Spleen (tissue), 11 donors: ENCODE measurements around the gene HPGD. TPM values are rescaled to one million over a fixed set of nuclear protein-coding genes. Genes with fewer than 3 reads are reported as not detected.

Experiments used
- DNase-seq: peaks from one replicate; pipeline ENCODE4 v3.0.0-alpha.2; 2020
- H3K27ac ChIP-seq, 8 donors: fragments of 200-600 bp; sonication (generic) in 7 of 8; 1 replicate in 4 of 8; 2 replicates in 4 of 8; pipeline versions ENCODE4 v1.5.0 to v1.8.0; 2016 to 2021; ENCODE audit warnings: inconsistent platforms in 4 of 8, mild to moderate bottlenecking in 4 of 8, moderate library complexity in 1 of 8
- H3K27me3 ChIP-seq, 7 donors: fragments of 200-600 bp; sonication (generic) in 6 of 7; replicated peaks in 1 of 7; 1 replicate in 4 of 7; 2 replicates in 3 of 7; pipeline versions ENCODE4 v1.5.0 to v1.8.0; 2016 to 2021; ENCODE audit warnings: inconsistent platforms in 3 of 7, mild to moderate bottlenecking in 1 of 7
- H3K36me3 ChIP-seq, 6 donors: fragments of 200-600 bp; sonication (generic) in 5 of 6; 1 replicate in 4 of 6; 2 replicates in 2 of 6; pipeline versions ENCODE4 v1.5.0 to v1.8.0; 2016 to 2021; ENCODE audit warnings: inconsistent platforms in 2 of 6
- H3K4me1 ChIP-seq, 6 donors: fragments of 200-600 bp; sonication (generic) in 5 of 6; 1 replicate in 3 of 6; 2 replicates in 3 of 6; pipeline versions ENCODE4 v1.5.0 to v1.8.0; 2016 to 2021; ENCODE audit warnings: inconsistent platforms in 3 of 6
- H3K4me3 ChIP-seq, 8 donors: fragments of 200-600 bp; sonication (generic) in 7 of 8; 1 replicate in 4 of 8; 2 replicates in 4 of 8; pipeline versions ENCODE4 v1.5.0 to v1.8.0; 2016 to 2021; ENCODE audit warnings: inconsistent platforms in 4 of 8, mild to moderate bottlenecking in 4 of 8, moderate library complexity in 2 of 8
- H3K9me3 ChIP-seq, 8 donors: fragments of 200-600 bp; sonication (generic) in 7 of 8; 1 replicate in 4 of 8; 2 replicates in 4 of 8; pipeline versions ENCODE4 v1.5.0 to v1.8.0; 2016 to 2021; ENCODE audit warnings: inconsistent platforms in 4 of 8
- POLR2A ChIP-seq, 3 donors: fragments of 450-650 bp; IDR thresholded peaks; one replicate each; pipeline ENCODE4 v1.5.1; 2017; ENCODE audit warnings: antibody characterized with exemption in 3 of 3, mild to moderate bottlenecking in 1 of 3
- POLR2AphosphoS5 ChIP-seq, 3 donors: sonication (generic); formaldehyde crosslinking; IDR thresholded peaks; one replicate each; pipeline ENCODE4 v1.5.1; 2017; ENCODE audit warnings: antibody characterized with exemption in 3 of 3
- WGBS, 5 donors: extraction: QIAGEN DNeasy Blood & Tissue Kit in 3 of 5; methylation state at CpG; one replicate each; pipeline versions ENCODE4 v1.1.5 to v1.1.7; 2013 to 2018; 5-methylcytosine and 5-hydroxymethylcytosine counted together
- intact Hi-C: fragments of 100-400 bp; cut with DNase I; formaldehyde crosslinking; loops from one replicate; pipeline ENCODE4 v1.15.0; 2023; ENCODE audit warnings: low total_unique reads
- polyA plus RNA-seq, 3 donors: library from polyadenylated mRNA; stranded (reverse); fragments of 200-250 nt; gene quantifications; one replicate each; pipeline ENCODE4 v1.2.1, GENCODE V29; 2013
- total RNA-seq, 7 donors: library from RNA; depleted of rRNA in 3 of 7; stranded (reverse); fragments of >200 nt in 3 of 7; fragmentation: NEBNext Ultra II Directional in 4 of 7; extraction: Animal tissue kit (Norgen Biotek cat#: 25700) in 4 of 7; gene quantifications; one replicate each; pipeline versions ENCODE4 v1.1.0 to v1.2.1, GENCODE V29; 2016 to 2021
- TF ChIP-seq, protein P1 (sequence below), 11 experiments: fragments of 200-600 bp in 7 of 11; fragments of 450-650 bp in 4 of 11; sonication (generic) in 4 of 11; IDR thresholded peaks in 8 of 11; conservative IDR thresholded peaks in 3 of 11; 1 replicate in 7 of 11; 2 replicates in 4 of 11; pipeline versions ENCODE4 v1.4.0 to v1.8.0; 2016 to 2021; ENCODE audit warnings: antibody characterized with exemption in 11 of 11, inconsistent platforms in 4 of 11, mild to moderate bottlenecking in 1 of 11
- donor health status: healthy with polysubstance abuse.
- donor health status: DM: no; HTN: no; CAD: no; lungs with moderate emphysema.
- donor health status: DM: no; HTN: no; CAD: no.
- donor health status: Bipolar disorder and iron deficiency.
- donor health status: healthy.
- donor health status: DM: no; HTN: no; CAD: no.
- donor health status: DM: yes; HTN: yes; CAD: no.

The HPGD gene
- total and polyA plus RNA-seq, 10 donors: 2.6 to 40.5 (median 12.3) TPM

DNA sequence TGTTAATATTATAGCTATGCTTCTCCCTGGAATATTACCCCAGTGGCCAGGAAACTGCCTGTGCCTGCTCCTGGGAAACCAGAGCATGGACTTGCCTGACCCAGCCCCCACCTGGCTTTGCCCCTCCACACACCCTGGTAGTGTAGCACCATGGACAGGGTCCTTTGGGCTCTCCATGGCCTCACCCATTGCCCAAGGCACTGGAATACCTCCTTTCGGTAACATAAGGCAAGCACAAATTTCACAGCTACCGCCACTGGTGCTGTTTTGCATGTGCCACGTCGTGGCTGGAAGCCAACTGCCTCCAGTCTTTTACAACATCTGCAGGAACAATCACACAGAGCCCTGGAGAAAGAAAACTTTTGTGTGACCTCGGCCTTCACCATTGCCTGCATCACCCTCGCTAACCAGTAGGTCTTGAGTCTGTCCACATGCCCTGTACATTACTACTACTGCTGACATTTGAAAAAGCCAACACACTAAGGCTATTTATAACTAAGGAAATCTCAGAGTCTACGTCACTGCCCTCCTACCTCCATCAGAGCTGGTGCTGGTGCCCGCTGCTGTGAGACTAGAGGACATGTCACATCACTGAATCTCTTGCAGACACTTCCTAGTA is 47.7 kb downstream of the HPGD start:
- Histone ChIP-seq H3K27ac (no peak overlapping the region), H3K36me3 (no peaks in the 10 kb centered on the region), H3K4me1 (no peaks in the 10 kb centered on the region), H3K9me3 (peaks cover 0 to 7% (median 0%) of the 10 kb centered on the region in 8 donors), H3K4me3 (no peak overlapping the region), H3K27me3 (no peaks in the 10 kb centered on the region)
- no peak for DNase-seq
- intact Hi-C loops: no loop called here
- TF ChIP-seq, protein P1, sequence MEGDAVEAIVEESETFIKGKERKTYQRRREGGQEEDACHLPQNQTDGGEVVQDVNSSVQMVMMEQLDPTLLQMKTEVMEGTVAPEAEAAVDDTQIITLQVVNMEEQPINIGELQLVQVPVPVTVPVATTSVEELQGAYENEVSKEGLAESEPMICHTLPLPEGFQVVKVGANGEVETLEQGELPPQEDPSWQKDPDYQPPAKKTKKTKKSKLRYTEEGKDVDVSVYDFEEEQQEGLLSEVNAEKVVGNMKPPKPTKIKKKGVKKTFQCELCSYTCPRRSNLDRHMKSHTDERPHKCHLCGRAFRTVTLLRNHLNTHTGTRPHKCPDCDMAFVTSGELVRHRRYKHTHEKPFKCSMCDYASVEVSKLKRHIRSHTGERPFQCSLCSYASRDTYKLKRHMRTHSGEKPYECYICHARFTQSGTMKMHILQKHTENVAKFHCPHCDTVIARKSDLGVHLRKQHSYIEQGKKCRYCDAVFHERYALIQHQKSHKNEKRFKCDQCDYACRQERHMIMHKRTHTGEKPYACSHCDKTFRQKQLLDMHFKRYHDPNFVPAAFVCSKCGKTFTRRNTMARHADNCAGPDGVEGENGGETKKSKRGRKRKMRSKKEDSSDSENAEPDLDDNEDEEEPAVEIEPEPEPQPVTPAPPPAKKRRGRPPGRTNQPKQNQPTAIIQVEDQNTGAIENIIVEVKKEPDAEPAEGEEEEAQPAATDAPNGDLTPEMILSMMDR (IDR thresholded peaks at IDR 0.05 in 8 of 11, conservative IDR thresholded peaks at IDR 0.05 in 3 of 11): no peak
- no peak for TF ChIP-seq POLR2AphosphoS5 (IDR thresholded peaks at IDR 0.05)
- no peak for TF ChIP-seq POLR2A (IDR thresholded peaks at IDR 0.05)
- 69 to 91% (median 79%) methylated on average over 8 of the region's 8 CpGs for WGBS, 5 donors

DNA sequence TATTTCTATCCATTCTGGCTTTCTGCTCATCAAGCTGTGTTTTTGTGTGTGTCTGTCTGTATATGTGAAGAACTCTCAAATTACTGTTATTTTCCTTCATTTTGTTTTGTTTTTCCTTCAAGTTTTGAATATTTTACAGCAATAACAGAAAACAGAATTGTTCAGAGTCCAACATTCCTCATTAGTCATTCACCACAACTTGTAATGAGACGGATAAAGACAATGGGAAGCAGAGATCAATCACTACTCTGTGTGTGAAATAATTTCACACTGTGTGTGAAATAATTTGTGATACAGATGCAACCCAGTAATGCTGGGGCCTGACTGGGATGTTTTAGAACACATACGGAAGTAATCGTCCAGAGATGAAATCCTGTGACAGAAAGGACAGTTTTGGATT is 55.2 kb downstream of the HPGD start:
- TF ChIP-seq POLR2A (IDR thresholded peaks at IDR 0.05) (no peak), POLR2AphosphoS5 (IDR thresholded peaks at IDR 0.05) (no peak)
- TF ChIP-seq, protein P1 (IDR thresholded peaks at IDR 0.05 in 8 of 11, conservative IDR thresholded peaks at IDR 0.05 in 3 of 11): no peak

DNA sequence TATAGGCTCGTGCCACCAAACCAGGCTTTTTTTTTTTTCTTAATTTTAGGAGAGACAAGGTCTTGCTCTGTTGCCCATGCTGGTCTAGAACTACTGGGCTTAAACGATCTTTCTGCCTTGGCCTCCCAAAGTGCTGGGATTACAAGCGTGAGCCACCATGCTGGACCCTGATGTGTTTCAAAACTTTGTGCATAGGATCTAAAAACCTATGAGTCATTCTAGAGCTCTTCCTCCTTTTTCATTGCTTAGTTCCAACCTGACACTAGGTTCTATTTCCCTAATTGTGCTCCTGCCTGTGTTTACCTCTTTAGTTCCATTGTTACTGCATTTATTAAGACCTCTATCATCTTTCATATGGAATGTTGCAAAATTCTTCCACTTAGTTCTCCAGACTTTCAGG is 57.3 kb downstream of the HPGD start:
- H3K27ac ChIP-seq: no peak overlapping the region
- H3K36me3 ChIP-seq: no peaks in the 10 kb centered on the region
- intact Hi-C loops: no loop called here
- DNase-seq: no peak
- H3K9me3 ChIP-seq: peaks cover 0 to 13% (median 8%) of the 10 kb centered on the region in 8 donors
- no peaks in the 10 kb centered on the region for H3K27me3 ChIP-seq
- 73 to 95% (median 84%) methylated on average over 3 of the region's 3 CpGs for WGBS, 5 donors
- H3K4me1 ChIP-seq: no peaks in the 10 kb centered on the region
- TF ChIP-seq, protein P1 (IDR thresholded peaks at IDR 0.05 in 8 of 11, conservative IDR thresholded peaks at IDR 0.05 in 3 of 11): no peak
- no peak for TF ChIP-seq POLR2AphosphoS5 (IDR thresholded peaks at IDR 0.05)
- TF ChIP-seq POLR2A (IDR thresholded peaks at IDR 0.05): no peak
- H3K4me3 ChIP-seq: no peak overlapping the region

More for the DNA sequence above, 55.2 kb downstream of the HPGD start:
- intact Hi-C loops: no loop called here
- 85 to 93% (median 91%) methylated on average over 3 of the region's 3 CpGs for WGBS, 5 donors
- H3K27ac ChIP-seq: no peak overlapping the region
- H3K27me3 ChIP-seq: no peaks in the 10 kb centered on the region
- H3K4me1 ChIP-seq: no peaks in the 10 kb centered on the region
- H3K9me3 ChIP-seq: peaks cover 0 to 13% (median 8%) of the 10 kb centered on the region in 8 donors
- no peak for DNase-seq
- H3K36me3 ChIP-seq: no peaks in the 10 kb centered on the region
- no peak overlapping the region for H3K4me3 ChIP-seq

DNA sequence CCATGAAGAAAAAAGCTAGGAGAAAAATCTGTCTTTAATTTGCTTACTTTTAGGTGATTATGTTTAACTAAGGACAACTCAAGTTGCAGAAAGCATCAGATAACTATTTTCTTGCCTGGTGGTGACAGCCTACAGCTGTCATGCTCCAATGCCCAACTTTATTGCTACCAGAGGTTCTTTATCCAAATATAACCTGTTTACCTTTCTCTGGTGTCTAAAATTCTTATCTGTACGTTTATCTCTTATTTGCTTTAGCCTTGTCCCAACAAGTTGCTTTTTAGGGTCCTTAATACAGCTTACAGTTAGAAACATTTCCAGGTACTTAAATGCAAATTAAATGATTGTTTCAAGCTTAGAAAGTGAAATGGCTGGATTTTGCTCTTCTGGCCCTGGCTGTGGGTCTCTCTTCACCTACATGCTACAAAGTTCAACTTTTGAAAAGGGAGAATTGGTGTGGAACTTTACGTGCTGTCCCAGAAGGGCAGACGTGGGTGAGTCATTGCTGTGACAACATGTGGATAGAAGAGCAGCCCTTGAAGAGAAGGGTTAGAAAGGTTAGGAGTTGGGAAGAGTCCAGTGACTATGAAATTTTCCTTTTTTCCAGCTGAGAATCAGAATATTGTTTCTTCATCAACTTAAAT is 60.7 kb downstream of the HPGD start:
- TF ChIP-seq, protein P1 (IDR thresholded peaks at IDR 0.05 in 8 of 11, conservative IDR thresholded peaks at IDR 0.05 in 3 of 11): no peak
- TF ChIP-seq POLR2AphosphoS5 (IDR thresholded peaks at IDR 0.05) (no peak), POLR2A (IDR thresholded peaks at IDR 0.05) (no peak)
- no peak overlapping the region for H3K27ac ChIP-seq
- no peaks in the 10 kb centered on the region for H3K27me3 ChIP-seq
- H3K9me3 ChIP-seq: peaks cover 0 to 13% (median 8%) of the 10 kb centered on the region in 8 donors
- no peak for DNase-seq
- H3K36me3 ChIP-seq: no peaks in the 10 kb centered on the region
- 66 to 80% (median 70%) methylated on average over 3 of the region's 3 CpGs for WGBS, 5 donors
- H3K4me1 ChIP-seq: no peaks in the 10 kb centered on the region
- intact Hi-C loops: no loop called here
- H3K4me3 ChIP-seq: no peak overlapping the region
